HG03103 (cell line): ENCODE results near the gene MAN2A2.
"Not testable (repeated sequence)": the region's sequence is repeated elsewhere in the genome, so short reads cannot be mapped to it uniquely, and the experiment has no call there.

Source experiments
- ATAC-seq: cut with Tn5 transposase; IDR thresholded peaks from one replicate; pipeline ENCODE4 v1.9.1; 2021; ENCODE audit warnings: low read depth; ENCODE audit not compliant: unreplicated experiment

MAN2A2 gene

DNA sequence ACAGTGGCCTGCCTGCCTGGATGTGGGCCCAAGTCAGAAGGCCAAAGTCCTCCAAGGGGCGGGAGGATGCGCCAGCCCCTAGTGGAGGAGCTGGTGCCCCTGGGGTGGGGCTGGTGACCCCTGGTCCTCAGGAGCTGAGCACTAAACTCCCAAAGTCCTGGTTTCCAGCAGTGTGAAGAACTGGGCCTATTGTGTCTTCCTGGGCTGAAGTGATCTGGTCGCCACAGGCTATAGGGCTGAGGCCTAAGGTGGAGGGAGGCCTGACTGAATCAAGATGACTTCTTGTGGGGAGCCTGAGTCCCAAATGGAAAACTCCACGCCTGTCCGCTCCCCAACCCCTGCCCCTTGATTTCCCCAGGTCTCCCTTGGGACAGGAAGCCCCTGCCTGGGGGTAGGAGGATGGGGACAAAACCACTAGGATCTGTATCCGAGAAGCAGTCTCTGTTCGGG lies 19.6 kb upstream of the MAN2A2 start:
- ATAC-seq: no peak

DNA sequence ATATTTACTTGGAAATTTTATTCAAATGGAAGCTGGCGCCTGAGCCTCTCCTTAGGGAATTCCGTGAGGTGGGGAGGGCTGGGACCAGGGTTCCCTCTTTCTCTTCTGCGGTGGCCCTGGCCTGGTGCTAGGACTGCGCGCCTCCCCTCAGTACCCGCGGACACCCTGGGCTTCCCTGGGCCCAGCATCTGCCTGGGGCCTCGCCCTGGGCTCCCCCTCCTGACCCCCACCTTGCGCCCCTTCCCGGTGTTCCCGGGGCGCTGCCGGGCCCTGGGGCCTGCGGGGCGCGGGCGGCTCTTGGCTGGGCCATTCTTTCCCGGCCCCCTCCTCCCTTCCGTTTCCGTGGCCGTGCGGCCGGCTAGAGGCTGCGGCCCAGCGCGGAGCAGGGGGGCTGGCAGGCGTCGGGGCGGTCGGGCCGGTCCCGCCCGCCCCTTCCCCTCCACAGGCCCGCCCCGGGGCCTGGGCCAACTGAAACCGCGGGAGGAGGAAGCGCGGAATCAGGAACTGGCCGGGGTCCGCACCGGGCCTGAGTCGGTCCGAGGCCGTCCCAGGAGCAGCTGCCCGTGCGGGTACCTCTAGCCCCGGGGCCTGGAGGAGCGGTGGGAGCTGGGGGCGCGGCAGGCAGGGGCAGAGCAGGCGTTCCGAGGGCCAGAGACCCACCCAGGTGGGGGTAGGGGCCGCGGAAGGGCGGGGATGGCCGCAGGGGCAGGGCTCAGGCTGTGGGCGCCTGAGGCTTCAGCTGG lies 19.0 kb upstream of the MAN2A2 start, which contains the start of gene FES:
Gene FES (plus strand): TSS at position 529 of the 743 bp plus-strand sequence. CDS start 542 bp downstream, outside the sequence.
- ATAC-seq: no peak

DNA sequence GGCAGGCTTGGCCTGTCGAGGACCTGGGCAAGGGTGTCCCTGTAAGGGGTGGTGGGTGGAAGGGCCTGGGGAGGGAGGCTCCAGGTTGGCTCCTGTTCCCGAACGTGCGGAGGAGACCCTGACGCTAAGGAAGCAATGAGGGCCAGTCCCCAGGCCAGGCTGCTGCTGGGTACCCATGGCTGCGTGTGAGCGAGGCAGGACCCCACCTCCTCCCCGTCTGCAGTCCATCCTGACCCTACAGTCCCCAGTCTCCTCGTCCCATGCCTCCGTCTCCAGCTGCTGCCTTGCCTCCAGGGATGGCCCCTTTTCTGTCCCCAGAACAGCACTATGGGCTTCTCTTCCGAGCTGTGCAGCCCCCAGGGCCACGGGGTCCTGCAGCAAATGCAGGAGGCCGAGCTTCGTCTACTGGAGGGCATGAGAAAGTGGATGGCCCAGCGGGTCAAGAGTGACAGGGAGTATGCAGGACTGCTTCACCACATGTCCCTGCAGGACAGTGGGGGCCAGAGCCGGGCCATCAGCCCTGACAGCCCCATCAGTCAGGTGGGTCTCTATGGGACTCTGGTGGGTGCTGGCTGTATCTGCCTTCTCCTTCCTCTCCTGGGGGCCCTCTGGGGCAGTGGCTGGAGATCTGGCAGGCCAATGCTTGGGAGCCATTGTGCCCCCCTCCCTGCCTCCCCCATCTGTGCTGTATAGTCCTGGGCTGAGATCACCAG lies 18.2 kb upstream of the MAN2A2 start:
- ATAC-seq: no peak

DNA sequence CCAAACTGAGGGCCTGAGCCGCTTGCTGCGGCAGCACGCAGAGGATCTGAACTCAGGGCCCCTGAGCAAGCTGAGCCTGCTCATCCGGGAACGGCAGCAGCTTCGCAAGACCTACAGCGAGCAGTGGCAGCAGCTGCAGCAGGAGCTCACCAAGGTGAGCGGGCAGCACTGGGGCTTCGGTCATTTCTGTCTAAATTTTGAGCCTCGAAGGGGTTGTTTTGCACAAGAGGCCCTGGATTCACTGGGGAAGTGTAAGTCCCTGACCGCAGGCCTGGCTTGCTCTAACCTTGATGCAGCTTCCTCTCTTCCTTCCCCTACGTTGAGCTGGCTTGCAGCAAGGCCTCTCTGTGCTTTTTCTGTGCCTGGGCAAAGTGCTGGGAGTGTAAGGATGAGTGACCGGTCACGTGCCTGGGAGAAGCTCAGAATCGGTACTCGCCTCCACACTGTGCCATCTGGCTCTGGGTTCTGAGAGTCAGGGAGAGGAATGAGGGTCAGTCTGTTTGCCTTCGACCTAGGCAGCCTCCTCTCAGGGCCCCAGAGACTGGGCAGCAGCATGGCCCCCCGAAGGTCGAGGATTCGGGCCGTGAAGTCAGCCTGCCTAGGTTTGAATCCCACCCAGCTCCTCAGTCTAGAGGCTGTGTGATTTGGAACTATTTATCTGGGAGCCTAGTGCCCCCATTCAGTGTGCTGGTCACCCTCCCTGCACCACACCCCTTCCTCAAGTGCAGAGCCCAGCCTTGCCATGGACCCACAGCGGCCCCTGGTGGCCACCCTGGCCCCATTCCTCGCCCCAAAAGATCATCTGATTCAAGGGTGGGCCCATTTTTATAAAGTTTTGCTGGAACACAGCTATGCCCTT lies 17.4 kb upstream of the MAN2A2 start:
- ATAC-seq: peak; percentile 49

DNA sequence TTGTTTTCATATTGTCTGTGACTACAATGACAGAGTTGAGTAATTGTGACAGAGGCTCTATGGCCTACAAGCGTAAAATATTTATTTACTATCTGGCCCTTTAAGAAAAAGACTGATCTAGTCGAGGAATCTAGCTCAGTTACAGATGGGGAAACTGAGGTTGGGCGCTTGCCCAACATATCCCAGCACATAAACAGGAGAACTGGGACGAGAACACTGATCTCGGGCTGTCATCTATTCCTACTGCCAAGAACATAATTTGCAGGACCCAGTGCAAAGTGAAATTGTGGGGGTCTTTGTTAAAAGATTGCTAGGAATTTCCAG lies 16.8 kb upstream of the MAN2A2 start:
- no peak for ATAC-seq

DNA sequence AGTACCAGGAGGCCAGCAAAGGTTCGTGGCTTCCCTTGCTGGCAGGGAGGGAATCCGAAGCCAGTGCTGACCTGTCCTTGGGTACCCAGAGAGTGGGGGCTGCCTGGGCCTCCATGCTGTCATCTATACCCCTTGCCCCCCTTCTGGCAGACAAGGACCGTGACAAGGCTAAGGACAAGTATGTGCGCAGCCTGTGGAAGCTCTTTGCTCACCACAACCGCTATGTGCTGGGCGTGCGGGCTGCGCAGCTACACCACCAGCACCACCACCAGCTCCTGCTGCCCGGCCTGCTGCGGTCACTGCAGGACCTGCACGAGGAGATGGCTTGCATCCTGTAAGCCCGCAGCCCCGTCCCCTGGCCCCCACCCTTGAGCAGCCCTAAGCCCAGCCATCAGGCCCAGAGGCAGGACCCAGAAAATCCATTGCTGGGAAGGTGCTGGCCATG lies 16.0 kb upstream of the MAN2A2 start:
- no peak for ATAC-seq

DNA sequence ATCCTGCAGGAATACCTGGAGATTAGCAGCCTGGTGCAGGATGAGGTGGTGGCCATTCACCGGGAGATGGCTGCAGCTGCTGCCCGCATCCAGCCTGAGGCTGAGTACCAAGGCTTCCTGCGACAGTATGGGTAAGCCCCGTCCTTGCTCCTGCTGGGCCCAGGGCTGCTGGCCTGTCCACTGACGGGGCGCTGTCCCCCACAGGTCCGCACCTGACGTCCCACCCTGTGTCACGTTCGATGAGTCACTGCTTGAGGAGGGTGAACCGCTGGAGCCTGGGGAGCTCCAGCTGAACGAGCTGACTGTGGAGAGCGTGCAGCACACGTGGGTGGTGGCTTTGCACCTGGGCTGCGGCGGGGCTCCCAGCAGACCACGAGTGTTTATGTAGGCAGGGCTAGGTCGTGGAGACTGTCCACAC lies 13.8 kb upstream of the MAN2A2 start:
- ATAC-seq: no peak

DNA sequence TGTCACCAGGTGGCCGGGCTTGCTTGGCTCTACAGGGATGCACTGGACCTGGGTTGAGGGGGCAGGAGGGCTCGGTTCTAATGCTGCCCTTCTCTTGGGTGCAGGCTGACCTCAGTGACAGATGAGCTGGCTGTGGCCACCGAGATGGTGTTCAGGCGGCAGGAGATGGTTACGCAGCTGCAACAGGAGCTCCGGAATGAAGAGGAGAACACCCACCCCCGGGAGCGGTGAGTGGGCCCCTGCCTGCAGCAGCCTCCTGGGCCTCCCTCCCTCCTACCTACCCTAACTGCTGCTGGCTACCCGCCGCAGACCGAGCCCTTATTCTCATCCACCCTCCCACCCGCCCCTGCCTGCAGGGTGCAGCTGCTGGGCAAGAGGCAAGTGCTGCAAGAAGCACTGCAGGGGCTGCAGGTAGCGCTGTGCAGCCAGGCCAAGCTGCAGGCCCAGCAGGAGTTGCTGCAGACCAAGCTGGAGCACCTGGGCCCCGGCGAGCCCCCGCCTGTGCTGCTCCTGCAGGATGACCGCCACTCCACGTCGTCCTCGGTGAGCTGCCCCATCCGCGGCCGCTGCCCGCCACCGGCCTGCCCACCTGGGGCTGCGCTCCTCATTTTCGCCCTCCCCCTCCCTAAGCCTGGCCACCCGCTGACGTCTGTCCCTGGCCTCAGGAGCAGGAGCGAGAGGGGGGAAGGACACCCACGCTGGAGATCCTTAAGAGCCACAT lies 13.2 kb upstream of the MAN2A2 start:
- ATAC-seq: no peak

DNA sequence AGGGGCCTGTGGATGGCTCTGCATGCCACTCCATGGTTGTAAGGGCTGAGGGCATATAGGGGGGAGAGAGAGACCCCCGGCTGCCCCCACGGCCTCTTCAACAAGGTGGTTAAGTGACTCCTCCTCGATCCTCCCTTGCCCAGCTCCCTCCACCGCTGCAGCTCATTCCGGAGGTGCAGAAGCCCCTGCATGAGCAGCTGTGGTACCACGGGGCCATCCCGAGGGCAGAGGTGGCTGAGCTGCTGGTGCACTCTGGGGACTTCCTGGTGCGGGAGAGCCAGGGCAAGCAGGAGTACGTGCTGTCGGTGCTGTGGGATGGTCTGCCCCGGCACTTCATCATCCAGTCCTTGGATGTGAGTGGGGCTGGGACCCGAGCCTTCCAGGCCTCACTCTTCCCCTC lies 12.3 kb upstream of the MAN2A2 start:
- no peak for ATAC-seq

DNA sequence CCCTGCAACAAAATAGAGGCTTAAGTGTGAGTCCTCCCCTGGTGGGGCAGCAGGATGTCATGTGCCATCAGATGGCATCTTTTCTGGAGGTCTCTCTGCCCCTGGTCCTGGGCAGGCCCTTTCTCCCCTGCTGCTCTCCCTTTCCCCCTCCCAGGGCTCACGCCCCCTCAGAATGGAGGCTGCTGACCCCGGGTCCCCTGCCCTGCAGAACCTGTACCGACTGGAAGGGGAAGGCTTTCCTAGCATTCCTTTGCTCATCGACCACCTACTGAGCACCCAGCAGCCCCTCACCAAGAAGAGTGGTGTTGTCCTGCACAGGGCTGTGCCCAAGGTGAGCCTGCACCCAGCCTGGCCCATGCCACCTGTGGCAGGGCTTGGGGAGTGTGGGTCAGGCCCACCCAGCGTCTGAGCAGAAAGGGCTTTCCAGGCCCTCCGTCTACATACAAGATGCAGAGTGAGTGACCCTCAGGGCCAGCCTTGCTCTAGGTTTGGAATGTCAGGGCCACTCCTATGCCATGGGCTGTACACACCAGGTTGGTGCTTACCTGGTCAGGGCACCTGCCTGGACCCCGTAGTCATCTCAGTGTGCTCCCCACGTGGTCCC lies 11.7 kb upstream of the MAN2A2 start:
- no peak for ATAC-seq

DNA sequence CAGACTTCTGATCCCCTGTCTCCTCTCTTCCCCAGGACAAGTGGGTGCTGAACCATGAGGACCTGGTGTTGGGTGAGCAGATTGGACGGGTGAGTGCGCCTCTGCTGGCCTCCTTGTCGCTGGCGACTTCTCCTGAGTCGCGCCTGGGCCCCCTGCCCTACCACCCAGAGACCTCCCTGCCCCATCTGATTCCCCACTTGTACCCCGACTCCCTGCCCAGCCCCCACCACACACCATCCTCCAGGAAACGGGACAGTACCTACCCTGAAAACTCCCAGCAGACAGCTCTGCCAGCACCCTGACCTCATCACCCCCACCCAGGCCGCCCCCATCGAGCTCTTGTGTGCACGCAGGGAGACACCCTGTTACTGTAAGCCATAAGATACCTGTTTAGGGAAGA lies 11.1 kb upstream of the MAN2A2 start:
- no peak for ATAC-seq

DNA sequence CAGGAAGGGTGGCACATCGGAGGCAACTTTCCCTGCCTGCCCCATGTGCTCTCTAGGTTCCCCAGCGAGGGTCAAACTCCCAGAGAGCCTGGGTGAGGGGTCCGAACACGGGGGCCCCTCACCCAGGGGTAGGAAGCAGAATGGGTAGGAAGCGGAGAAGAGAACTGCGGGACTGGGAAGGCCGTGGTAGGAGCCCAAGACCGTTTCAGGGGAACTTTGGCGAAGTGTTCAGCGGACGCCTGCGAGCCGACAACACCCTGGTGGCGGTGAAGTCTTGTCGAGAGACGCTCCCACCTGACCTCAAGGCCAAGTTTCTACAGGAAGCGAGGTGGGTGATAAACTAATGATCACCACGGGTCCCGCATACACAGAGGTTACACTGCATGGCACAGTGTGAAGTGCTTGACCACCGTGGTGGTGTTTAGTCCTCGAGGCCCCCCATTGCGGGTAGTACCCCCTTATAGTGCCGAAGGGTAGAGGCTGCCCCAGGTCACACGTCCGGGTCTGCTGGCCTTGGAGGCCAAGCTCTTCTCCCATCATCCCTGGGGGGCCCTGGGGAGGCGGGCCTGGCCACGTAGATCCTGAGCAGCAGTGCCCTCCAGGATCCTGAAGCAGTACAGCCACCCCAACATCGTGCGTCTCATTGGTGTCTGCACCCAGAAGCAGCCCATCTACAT lies 10.5 kb upstream of the MAN2A2 start:
- ATAC-seq: no peak

DNA sequence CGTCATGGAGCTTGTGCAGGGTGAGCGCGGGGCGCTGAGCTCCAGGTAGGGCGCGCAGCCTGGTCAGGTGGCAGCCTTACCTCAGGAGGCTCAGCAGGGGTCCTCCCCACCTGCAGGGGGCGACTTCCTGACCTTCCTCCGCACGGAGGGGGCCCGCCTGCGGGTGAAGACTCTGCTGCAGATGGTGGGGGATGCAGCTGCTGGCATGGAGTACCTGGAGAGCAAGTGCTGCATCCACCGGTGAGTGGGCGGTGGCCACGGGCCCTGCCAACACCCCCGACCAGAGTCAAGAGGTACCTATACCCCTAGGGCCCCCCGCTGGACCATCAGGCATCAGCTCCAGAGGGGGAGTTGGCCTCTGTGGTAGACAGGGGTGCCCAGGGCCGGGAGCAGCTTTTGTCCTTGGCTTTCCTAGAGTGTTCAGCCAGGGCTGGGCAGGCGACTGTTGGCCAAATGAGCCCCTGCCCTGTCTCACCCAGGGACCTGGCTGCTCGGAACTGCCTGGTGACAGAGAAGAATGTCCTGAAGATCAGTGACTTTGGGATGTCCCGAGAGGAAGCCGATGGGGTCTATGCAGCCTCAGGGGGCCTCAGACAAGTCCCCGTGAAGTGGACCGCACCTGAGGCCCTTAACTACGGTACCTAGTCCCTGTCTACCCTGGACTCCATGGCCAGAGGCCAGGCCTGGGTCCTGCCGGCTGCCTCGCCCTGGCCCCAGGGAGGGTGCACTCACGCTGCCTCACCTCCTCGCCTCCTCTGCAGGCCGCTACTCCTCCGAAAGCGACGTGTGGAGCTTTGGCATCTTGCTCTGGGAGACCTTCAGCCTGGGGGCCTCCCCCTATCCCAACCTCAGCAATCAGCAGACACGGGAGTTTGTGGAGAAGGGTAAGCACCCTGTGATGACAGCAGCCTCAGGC lies 9.7 kb upstream of the MAN2A2 start:
- ATAC-seq: no peak

DNA sequence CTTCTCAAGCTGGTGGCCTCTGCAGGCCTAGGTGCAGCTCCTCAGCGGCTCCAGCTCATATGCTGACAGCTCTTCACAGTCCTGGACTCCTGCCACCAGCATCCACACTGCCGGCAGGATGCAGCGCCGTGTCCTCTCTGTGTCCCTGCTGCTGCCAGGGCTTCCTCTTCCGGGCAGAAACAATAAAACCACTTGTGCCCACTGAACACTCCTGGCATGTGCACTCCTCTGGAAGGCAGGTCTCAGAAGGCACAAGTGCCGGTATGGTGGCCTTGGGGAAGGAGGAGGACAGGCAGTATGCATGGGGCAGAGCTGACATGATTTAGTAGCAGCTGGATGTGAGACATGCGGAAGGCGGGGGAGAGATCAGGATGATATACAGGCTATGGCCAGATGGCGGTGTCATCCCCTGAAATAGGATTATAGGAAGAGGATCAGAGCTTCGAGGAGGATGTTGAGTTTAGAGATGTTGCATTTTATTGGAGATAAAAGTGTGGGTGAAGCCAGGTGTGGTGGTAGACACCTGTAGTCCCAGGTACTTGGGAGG lies 7.5 kb upstream of the MAN2A2 start:
- no peak for ATAC-seq

DNA sequence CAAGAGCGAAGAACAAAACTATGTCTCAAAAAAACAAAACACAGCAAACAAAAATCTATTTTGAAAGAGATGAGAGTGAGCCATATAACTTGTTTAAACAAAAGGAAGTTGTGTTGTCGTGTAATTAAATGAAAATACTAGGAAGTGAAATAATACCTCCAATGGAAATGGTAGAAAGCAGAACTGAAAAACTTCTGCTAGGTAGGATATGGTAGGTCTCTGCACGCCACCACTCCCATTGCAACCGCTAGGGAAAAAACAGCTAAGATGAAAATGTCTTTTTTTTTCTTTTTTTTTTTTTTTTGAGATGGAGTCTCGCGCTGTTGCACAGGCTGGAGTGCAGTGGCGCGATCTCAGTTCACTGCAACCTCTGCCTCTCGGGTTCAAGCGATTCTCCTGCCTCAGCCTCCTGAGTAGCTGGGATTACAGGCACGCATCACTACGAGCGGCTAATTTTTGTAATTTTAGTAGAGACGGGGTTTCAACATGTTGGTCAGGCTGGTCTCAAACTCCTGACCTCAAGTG lies 5.9 kb upstream of the MAN2A2 start:
- not testable (repeated sequence) for ATAC-seq

DNA sequence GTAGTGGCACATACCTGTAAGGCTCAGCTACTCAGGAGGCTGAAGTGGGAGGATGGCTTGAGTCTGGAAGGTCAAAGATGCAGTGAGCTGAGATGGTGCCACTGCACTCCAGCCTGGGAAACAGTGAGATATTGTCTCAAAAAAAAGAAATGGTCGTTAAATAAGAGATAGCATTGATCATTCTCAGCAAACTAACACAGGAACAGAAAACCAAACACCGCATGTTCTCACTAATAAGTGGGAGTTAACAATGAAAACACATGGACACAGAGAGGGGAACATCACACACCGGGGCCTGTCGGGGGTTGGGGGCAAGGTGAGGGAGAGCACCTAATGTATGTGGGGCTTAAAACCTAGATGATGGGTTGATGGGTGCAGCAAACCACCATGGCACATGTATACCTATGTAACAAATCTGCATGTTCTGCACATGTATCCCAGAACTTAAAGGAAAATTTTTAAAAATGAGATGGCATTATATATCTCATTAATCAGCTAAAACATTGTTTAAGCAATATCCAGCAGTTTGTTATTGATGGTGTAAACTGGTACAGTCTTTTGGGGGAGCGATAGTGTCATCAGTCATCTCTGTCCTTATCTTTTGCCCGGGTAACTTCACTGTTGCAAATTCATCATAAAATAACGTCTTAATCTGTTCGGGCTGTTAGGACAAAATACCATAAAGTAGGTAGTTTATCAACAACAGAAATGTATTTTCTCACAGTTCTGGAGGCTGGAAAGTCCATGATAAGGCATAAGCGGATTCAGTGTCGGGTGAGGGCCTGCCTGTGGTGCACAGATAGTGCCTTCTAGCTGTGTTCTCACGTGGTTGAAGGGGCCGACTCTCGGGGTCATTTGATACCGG lies 1.7 kb upstream of the MAN2A2 start:
- ATAC-seq: no peak
